Natural killer cell (primary cell): ENCODE measurements around the gene SNRPD1. TPM values are rescaled to one million over a fixed set of nuclear protein-coding genes. Genes with fewer than 3 reads are reported as not detected.
"Not testable (repeated sequence)": the region's sequence is repeated elsewhere in the genome, so short reads cannot be mapped to it uniquely, and the experiment has no call there.

Experiments used
- ATAC-seq, 3 donors: fragments of 150-1000 bp in 2 of 3; fragments of 200-7000 bp in 1 of 3; cut with Tn5 transposase; 1 replicate in 1 of 3; 2 replicates in 2 of 3; pipeline ENCODE4 v1.10.0; 2021; ENCODE audit warnings: mild to moderate bottlenecking in 2 of 3, moderate library complexity in 2 of 3
- DNase-seq, 2 donors: peaks; one replicate each; pipeline versions ENCODE4 v3.0.0 to v3.0.0-alpha.2; 2013 to 2021; ENCODE audit warnings: mixed read lengths in 1 of 2
- H3K27ac ChIP-seq: one replicate; pipeline ENCODE4 v1.5.1; 2013; ENCODE audit warnings: mild to moderate bottlenecking, low read length
- H3K27me3 ChIP-seq: one replicate; pipeline ENCODE4 v1.6.1; 2013; ENCODE audit warnings: low read length; ENCODE audit not compliant: control insufficient read depth, insufficient read depth
- H3K36me3 ChIP-seq: one replicate; pipeline ENCODE4 v1.6.1; 2013; ENCODE audit warnings: low read length; ENCODE audit not compliant: control insufficient read depth, insufficient read depth
- H3K4me1 ChIP-seq: one replicate; pipeline ENCODE4 v1.6.1; 2013; ENCODE audit warnings: low read length; ENCODE audit not compliant: control insufficient read depth, insufficient read depth
- H3K4me3 ChIP-seq: one replicate; pipeline ENCODE4 v1.5.1; 2013; ENCODE audit warnings: low read length
- H3K9me3 ChIP-seq: one replicate; pipeline ENCODE4 v1.6.1; 2013; ENCODE audit warnings: low read length; ENCODE audit not compliant: control insufficient read depth, insufficient read depth
- H3K27ac Mint-ChIP-seq, 2 donors: one replicate each; pipeline ENCODE4 v1.8.0; 2022; ENCODE audit warnings: mild to moderate bottlenecking in 2 of 2, mixed read lengths in 2 of 2, moderate library complexity in 1 of 2
- H3K27me3 Mint-ChIP-seq, 2 donors: one replicate each; pipeline ENCODE4 v1.8.0; 2022; ENCODE audit warnings: low read depth in 2 of 2, mixed read lengths in 2 of 2
- H3K36me3 Mint-ChIP-seq: one replicate; pipeline ENCODE4 v1.8.0; 2022; ENCODE audit warnings: mixed read lengths
- H3K4me1 Mint-ChIP-seq, 2 donors: one replicate each; pipeline ENCODE4 v1.8.0; 2022; ENCODE audit warnings: mixed read lengths in 2 of 2
- H3K4me3 Mint-ChIP-seq: one replicate; pipeline ENCODE4 v1.8.0; 2022; ENCODE audit warnings: mild to moderate bottlenecking, moderate library complexity, mixed read lengths
- H3K9me3 Mint-ChIP-seq, 2 donors: one replicate each; pipeline ENCODE4 v1.8.0; 2022; ENCODE audit warnings: mixed read lengths in 2 of 2
- whole genome bisulfite sequencing: methylation state at CpG from one replicate; pipeline ENCODE4 v1.1.7; 2013; ENCODE audit warnings: missing lambda C conversion rate; ENCODE audit not compliant: insufficient coverage; 5-methylcytosine and 5-hydroxymethylcytosine counted together
- intact Hi-C: fragments of 100-400 bp; cut with micrococcal nuclease; formaldehyde crosslinking; loops from one replicate; pipeline ENCODE4 v1.14.2; 2022
- total RNA-seq, 4 donors: library from RNA; stranded (reverse); fragments of 120-200 nt in 1 of 4; gene quantifications; one replicate each; pipeline versions ENCODE4 v1.2.3 to v1.2.4, GENCODE V29; 2013 to 2022
- TF ChIP-seq, protein P1 (sequence below): fragments of 200-600 bp; IDR thresholded peaks from one replicate; pipeline ENCODE4 v1.8.0; 2022; ENCODE audit warnings: antibody characterized with exemption

Gene SNRPD1
- total RNA-seq, 3 donors from 2014 or later (not counting 1 experiment from before 2014, with no cell fraction given): 28.0 to 33.8 (median 31.6) TPM

GRCh38 chr18:21584391-21584790 is 27.7 kb upstream of the SNRPD1 start:
- Histone ChIP-seq H3K27ac (no peak overlapping the region), H3K4me3 (no peak overlapping the region), H3K4me1 (no peaks in the 10 kb centered on the region), H3K36me3 (peaks cover 5% of the 10 kb centered on the region), H3K9me3 (no peaks in the 10 kb centered on the region), H3K27me3 (no peaks in the 10 kb centered on the region)
- TF ChIP-seq, protein P1, sequence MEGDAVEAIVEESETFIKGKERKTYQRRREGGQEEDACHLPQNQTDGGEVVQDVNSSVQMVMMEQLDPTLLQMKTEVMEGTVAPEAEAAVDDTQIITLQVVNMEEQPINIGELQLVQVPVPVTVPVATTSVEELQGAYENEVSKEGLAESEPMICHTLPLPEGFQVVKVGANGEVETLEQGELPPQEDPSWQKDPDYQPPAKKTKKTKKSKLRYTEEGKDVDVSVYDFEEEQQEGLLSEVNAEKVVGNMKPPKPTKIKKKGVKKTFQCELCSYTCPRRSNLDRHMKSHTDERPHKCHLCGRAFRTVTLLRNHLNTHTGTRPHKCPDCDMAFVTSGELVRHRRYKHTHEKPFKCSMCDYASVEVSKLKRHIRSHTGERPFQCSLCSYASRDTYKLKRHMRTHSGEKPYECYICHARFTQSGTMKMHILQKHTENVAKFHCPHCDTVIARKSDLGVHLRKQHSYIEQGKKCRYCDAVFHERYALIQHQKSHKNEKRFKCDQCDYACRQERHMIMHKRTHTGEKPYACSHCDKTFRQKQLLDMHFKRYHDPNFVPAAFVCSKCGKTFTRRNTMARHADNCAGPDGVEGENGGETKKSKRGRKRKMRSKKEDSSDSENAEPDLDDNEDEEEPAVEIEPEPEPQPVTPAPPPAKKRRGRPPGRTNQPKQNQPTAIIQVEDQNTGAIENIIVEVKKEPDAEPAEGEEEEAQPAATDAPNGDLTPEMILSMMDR: no peak
- Mint-ChIP-seq H3K27ac (peak overlapping the region in 1 of 2 donors; percentile 52), H3K4me1 (peaks cover 23 to 36% of the 10 kb centered on the region in 2 donors), H3K4me3 (no peak overlapping the region), H3K27me3 (no peaks in the 10 kb centered on the region), H3K36me3 (no peaks in the 10 kb centered on the region), H3K9me3 (no peaks in the 10 kb centered on the region)
- 94% methylated on average over 5 of the region's 5 CpGs for WGBS
- intact Hi-C loops: no loop called here
- ATAC-seq (no peak), DNase-seq (no peak)

DNA sequence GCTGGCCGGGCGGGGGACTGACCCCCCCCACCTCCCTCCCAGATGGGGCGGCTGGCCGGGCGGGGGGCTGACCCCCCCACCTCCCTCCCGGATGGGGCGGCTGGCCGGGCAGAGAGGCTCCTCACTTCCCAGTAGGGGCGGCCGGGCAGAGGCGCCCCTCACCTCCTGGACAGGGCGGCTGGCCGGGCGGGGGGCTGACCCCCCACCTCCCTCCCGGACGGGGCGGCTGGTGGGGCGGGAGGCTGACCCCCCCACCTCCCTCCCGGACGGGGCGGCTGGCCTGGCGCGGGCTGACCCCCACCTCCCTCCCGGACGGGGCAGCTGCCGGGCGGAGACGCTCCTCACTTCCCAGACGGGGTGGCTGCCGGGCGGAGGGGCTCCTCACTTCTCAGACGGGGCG is 19.8 kb upstream of the SNRPD1 start:
- H3K27me3 Mint-ChIP-seq, H3K4me3 ChIP-seq, H3K4me1 ChIP-seq, H3K36me3 Mint-ChIP-seq, H3K36me3 ChIP-seq, H3K27me3 ChIP-seq, H3K4me3 Mint-ChIP-seq, H3K27ac ChIP-seq, DNase-seq, H3K9me3 Mint-ChIP-seq, ATAC-seq, intact Hi-C loops, H3K27ac Mint-ChIP-seq, H3K9me3 ChIP-seq: not testable (repeated sequence)
- over 99% methylated on average over 13 of the region's 33 CpGs for WGBS
- H3K4me1 Mint-ChIP-seq: peaks cover 29 to 44% of the 10 kb centered on the region in 2 donors

DNA sequence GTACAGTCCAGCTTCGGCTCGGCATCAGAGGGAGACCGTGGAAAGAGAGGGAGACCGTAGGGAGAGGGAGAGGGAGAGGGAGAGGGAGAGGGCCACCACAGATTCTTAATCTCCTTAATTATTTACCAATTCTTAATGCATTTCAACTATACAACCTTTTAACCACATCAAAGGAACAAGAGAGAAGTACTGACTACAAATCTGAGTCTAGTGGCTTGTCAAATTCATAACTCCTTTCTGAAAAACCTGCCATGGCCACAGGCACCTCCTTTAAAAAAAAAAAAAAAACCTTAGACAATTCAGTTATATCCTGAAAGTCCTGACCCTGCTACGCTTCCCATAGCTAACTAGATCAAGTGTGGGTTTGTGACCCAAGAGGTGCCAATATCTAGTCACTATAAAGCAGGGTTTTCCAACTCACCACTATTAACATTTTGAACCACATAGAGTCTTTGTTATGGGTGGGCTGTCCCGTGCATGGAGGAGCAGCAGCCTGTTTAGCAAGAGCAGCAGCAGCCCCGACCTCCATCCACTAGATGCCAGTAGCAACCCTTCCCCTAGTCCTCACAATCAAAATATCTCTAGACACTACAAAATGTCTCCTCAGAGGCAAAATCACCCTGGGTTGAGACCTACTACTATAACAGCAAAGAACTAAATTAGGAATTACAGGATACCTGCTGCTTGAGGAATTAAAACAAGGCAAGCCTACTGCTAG is 18.4 kb upstream of the SNRPD1 start:
- peak in 2 of 3 donors; percentile 70 to 74 for ATAC-seq
- H3K4me3 ChIP-seq: no peak overlapping the region
- Mint-ChIP-seq H3K27me3 (no peaks in the 10 kb centered on the region), H3K36me3 (no peaks in the 10 kb centered on the region), H3K4me1 (peaks cover 33 to 35% of the 10 kb centered on the region in 2 donors), H3K27ac (peak overlapping the region in 1 of 2 donors; percentile 42), H3K9me3 (no peaks in the 10 kb centered on the region), H3K4me3 (no peak overlapping the region)
- no peaks in the 10 kb centered on the region for H3K36me3 ChIP-seq
- intact Hi-C loops: no loop called here
- no peaks in the 10 kb centered on the region for H3K9me3 ChIP-seq
- H3K27me3 ChIP-seq: no peaks in the 10 kb centered on the region
- no peak overlapping the region for H3K27ac ChIP-seq
- peaks cover 7% of the 10 kb centered on the region for H3K4me1 ChIP-seq
- peak in 1 of 2 donors; percentile 32 for DNase-seq
- WGBS: 61% methylated on average over 3 of the region's 7 CpGs
- TF ChIP-seq, protein P1: no peak

DNA sequence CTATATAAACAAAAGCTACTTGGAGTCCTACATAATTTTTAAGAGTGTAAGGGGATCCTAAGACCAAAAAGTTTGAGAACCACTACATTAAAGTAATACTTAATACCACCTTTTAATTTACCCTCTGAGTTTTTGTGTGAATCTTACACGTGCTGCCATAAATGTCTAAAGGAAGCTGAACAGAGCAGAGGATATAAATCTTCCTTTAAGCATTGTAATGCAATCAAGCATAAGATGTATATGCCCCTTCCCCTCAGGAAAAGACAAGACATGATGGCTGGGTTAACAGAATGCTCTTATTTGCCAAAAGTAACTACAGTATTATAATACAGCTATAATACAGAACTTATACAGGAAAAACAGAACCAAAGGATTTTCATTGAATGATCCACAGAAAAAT is 14.5 kb upstream of the SNRPD1 start:
- Mint-ChIP-seq H3K27ac (peak overlapping the region in 1 of 2 donors; percentile 44), H3K27me3 (no peaks in the 10 kb centered on the region), H3K9me3 (no peaks in the 10 kb centered on the region), H3K4me3 (peak overlapping the region; percentile 55), H3K4me1 (peaks cover 26 to 40% of the 10 kb centered on the region in 2 donors), H3K36me3 (no peaks in the 10 kb centered on the region)
- intact Hi-C loops: no loop called here
- peaks cover 26% of the 10 kb centered on the region for H3K4me1 ChIP-seq
- no peaks in the 10 kb centered on the region for H3K9me3 ChIP-seq
- H3K4me3 ChIP-seq: no peak overlapping the region
- ATAC-seq: no peak
- no peaks in the 10 kb centered on the region for H3K27me3 ChIP-seq
- WGBS: no CpG with 5 or more reads among the region's 1 CpG
- TF ChIP-seq, protein P1: no peak
- no peaks in the 10 kb centered on the region for H3K36me3 ChIP-seq
- no peak for DNase-seq
- H3K27ac ChIP-seq: no peak overlapping the region
